Stimulated activated memory B cell treated with anti-CD40 and anti-IgM and Interleukin-4, amounts not matched to agents 10 μg/mL and 1 μg/mL and 100 μg/mL, for 72 hours (primary cell): ENCODE measurements around the gene LRRC32.

Experiments used
- ATAC-seq: fragments of 150-1000 bp; cut with Tn5 transposase; 2 replicates; pipeline ENCODE4 v1.10.0; 2021
- H3K27ac Mint-ChIP-seq: one replicate; pipeline ENCODE4 v1.8.0; 2022; ENCODE audit warnings: mild to moderate bottlenecking, mixed read lengths
- H3K27me3 Mint-ChIP-seq: one replicate; pipeline ENCODE4 v1.8.0; 2022; ENCODE audit warnings: mixed read lengths
- H3K36me3 Mint-ChIP-seq: one replicate; pipeline ENCODE4 v1.8.0; 2022; ENCODE audit warnings: mixed read lengths
- H3K4me1 Mint-ChIP-seq: one replicate; pipeline ENCODE4 v1.8.0; 2022; ENCODE audit warnings: mixed read lengths
- H3K4me3 Mint-ChIP-seq: one replicate; pipeline ENCODE4 v1.8.0; 2022; ENCODE audit warnings: mild to moderate bottlenecking, moderate library complexity, mixed read lengths
- H3K9me3 Mint-ChIP-seq: one replicate; pipeline ENCODE4 v1.8.0; 2022; ENCODE audit warnings: mixed read lengths

LRRC32 gene, protein sequence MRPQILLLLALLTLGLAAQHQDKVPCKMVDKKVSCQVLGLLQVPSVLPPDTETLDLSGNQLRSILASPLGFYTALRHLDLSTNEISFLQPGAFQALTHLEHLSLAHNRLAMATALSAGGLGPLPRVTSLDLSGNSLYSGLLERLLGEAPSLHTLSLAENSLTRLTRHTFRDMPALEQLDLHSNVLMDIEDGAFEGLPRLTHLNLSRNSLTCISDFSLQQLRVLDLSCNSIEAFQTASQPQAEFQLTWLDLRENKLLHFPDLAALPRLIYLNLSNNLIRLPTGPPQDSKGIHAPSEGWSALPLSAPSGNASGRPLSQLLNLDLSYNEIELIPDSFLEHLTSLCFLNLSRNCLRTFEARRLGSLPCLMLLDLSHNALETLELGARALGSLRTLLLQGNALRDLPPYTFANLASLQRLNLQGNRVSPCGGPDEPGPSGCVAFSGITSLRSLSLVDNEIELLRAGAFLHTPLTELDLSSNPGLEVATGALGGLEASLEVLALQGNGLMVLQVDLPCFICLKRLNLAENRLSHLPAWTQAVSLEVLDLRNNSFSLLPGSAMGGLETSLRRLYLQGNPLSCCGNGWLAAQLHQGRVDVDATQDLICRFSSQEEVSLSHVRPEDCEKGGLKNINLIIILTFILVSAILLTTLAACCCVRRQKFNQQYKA

GRCh38 chr11:76670485-76671236 is at the start of gene LRRC32:
TSS of gene LRRC32 (minus strand) at chr11:76670747. CDS start at chr11:76665954, 4,793 bp downstream.
- Mint-ChIP-seq H3K36me3 (peaks cover 36% of the 10 kb centered on the region), H3K9me3 (no peaks in the 10 kb centered on the region), H3K4me1 (peaks cover 91% of the 10 kb centered on the region), H3K27me3 (peaks cover 40% of the 10 kb centered on the region), H3K27ac (peak within 1 kb of the TSS; percentile 93), H3K4me3 (peak within 1 kb of the TSS; percentile 81)
- no peak for ATAC-seq

DNA sequence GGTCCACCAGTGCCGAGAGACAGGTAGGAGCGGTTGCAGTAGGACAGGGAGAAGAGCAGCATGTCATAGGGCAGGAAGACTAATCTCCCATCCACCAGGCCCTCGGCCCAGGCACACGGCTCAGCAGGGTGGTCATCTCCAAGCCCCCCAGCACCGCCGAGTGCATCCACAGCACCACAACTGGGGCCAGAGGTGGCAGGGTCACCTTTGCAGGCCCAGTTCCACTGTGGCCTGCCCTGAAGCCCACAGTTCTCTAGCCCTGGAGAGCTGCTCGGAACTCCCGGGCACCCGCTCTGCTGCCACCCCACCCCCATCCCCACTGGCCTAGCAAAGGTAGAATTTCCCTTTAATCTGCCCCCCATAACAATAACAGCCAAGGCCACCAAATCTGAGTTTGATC is 49.1 kb upstream of the LRRC32 start:
- Mint-ChIP-seq H3K27me3 (peaks cover 35% of the 10 kb centered on the region), H3K27ac (no peak overlapping the region), H3K9me3 (no peaks in the 10 kb centered on the region), H3K4me3 (no peak overlapping the region), H3K36me3 (no peaks in the 10 kb centered on the region), H3K4me1 (peaks cover 13% of the 10 kb centered on the region)
- ATAC-seq: no peak

DNA sequence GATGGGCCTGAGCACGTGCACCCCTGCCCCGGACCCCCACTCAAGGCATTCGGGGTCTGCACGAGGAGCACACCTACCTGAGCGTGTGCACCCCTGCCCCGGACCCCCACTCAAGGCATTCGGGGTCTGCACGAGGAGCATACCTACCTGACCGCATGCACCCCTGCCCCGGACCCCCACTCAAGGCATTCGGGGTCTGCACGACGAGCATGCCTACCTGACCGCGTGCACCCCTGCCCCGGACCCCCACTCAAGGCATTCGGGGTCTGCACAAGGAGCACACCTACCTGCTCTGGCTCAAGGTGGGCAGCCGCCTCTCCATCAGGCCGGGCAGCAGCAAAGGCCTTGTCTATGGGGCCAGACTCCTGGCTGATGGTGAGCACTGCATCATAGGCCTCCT is 48.7 kb upstream of the LRRC32 start:
- Mint-ChIP-seq H3K4me1 (peaks cover 13% of the 10 kb centered on the region), H3K27me3 (peaks cover 30% of the 10 kb centered on the region), H3K4me3 (no peak overlapping the region), H3K27ac (no peak overlapping the region), H3K36me3 (no peaks in the 10 kb centered on the region), H3K9me3 (no peaks in the 10 kb centered on the region)
- no peak for ATAC-seq

DNA sequence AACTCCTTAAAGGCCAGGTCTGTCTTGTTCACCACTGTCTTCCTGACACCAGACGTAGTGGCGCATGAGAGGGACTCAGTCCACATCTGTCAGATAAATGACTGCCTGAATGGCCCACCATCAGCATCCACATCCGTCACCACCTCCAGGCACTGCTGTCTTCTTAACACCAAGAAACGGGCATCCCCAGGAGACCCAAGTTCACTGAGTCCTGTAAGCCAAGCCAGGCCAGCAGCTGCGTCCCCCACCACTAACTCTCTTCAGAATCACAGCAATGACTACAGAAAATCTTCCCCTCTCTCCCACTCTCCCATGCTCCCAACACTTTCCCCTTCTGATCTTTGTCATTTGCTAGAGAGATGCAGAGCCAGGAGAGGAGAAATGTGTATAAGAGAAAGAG is 47.3 kb upstream of the LRRC32 start:
- Mint-ChIP-seq H3K27ac (no peak overlapping the region), H3K4me3 (no peak overlapping the region), H3K4me1 (peaks cover 13% of the 10 kb centered on the region), H3K9me3 (no peaks in the 10 kb centered on the region), H3K27me3 (peaks cover 24% of the 10 kb centered on the region), H3K36me3 (no peaks in the 10 kb centered on the region)
- ATAC-seq: no peak

- no peak overlapping the region for H3K27ac Mint-ChIP-seq
- no peaks in the 10 kb centered on the region for H3K36me3 Mint-ChIP-seq
- no peak overlapping the region for H3K4me3 Mint-ChIP-seq
- peaks cover 24% of the 10 kb centered on the region for H3K27me3 Mint-ChIP-seq
- no peak for ATAC-seq
- H3K9me3 Mint-ChIP-seq: no peaks in the 10 kb centered on the region
- H3K4me1 Mint-ChIP-seq: peaks cover 10% of the 10 kb centered on the region
These were observed 46.8 kb upstream of the LRRC32 start for GRCh38 chr11:76717369-76717768.

GRCh38 chr11:76716268-76716667 is 45.7 kb upstream of the LRRC32 start:
- ATAC-seq: no peak
- Mint-ChIP-seq H3K27ac (no peak overlapping the region), H3K4me3 (no peak overlapping the region), H3K36me3 (no peaks in the 10 kb centered on the region), H3K4me1 (no peaks in the 10 kb centered on the region), H3K9me3 (no peaks in the 10 kb centered on the region), H3K27me3 (peaks cover 13% of the 10 kb centered on the region)

GRCh38 chr11:76714493-76714892 is 43.9 kb upstream of the LRRC32 start:
- H3K4me1 Mint-ChIP-seq: no peaks in the 10 kb centered on the region
- no peaks in the 10 kb centered on the region for H3K9me3 Mint-ChIP-seq
- H3K27me3 Mint-ChIP-seq: peaks cover 12% of the 10 kb centered on the region
- no peaks in the 10 kb centered on the region for H3K36me3 Mint-ChIP-seq
- H3K4me3 Mint-ChIP-seq: no peak overlapping the region
- H3K27ac Mint-ChIP-seq: no peak overlapping the region
- ATAC-seq: no peak

DNA sequence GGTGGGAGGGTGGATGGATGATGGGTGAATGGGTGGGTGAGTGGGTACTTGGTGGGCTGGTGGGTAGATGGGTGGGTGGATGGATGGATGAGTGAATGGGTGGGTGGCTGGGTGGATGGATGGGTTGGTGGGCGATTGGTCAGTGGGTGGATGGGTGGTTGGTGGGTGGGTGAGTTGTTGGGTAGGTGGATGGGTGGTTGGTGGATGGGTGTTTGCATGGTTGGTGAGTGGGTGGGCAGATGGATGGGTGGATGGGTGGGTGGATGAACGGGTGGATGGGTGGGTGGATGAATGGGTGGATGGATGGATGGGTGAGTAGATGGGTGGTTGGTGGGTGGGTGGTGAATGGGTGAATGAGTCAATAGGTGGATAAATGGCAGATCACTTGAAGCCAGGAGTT is 43.0 kb upstream of the LRRC32 start:
- peak; percentile 25 for ATAC-seq
- H3K4me1 Mint-ChIP-seq: no peaks in the 10 kb centered on the region
- H3K36me3 Mint-ChIP-seq: no peaks in the 10 kb centered on the region
- H3K9me3 Mint-ChIP-seq: no peaks in the 10 kb centered on the region
- no peak overlapping the region for H3K27ac Mint-ChIP-seq
- peaks cover 12% of the 10 kb centered on the region for H3K27me3 Mint-ChIP-seq
- no peak overlapping the region for H3K4me3 Mint-ChIP-seq

- Mint-ChIP-seq H3K4me1 (no peaks in the 10 kb centered on the region), H3K4me3 (no peak overlapping the region), H3K36me3 (no peaks in the 10 kb centered on the region), H3K27me3 (peaks cover 12% of the 10 kb centered on the region), H3K27ac (no peak overlapping the region), H3K9me3 (no peaks in the 10 kb centered on the region)
- ATAC-seq: no peak
These were observed 41.6 kb upstream of the LRRC32 start for GRCh38 chr11:76712125-76712524.

DNA sequence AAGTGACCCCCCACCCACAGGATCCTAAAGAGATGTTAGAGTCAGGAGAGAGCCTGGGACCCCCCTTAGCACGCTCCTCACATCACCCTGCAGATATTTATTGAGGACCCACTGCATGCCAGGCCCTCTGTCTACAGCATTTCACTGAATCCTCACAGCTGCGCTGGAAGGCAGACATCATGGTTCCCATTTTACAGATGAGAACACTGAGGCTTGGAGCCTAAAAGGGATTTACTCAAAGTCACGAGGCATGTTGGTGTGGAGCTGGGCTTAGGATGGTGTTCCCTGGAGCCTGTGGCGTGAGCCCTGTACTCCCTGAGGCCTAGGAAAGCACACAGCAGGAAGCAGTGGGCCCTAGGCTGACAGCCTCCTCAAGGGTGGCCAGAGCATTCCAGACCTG is 39.2 kb upstream of the LRRC32 start:
- no peak for ATAC-seq
- Mint-ChIP-seq H3K27ac (no peak overlapping the region), H3K9me3 (peaks cover 3% of the 10 kb centered on the region), H3K36me3 (no peaks in the 10 kb centered on the region), H3K4me3 (no peak overlapping the region), H3K27me3 (peaks cover 12% of the 10 kb centered on the region), H3K4me1 (no peaks in the 10 kb centered on the region)

- Mint-ChIP-seq H3K36me3 (no peaks in the 10 kb centered on the region), H3K4me1 (no peaks in the 10 kb centered on the region), H3K9me3 (peaks cover 7% of the 10 kb centered on the region), H3K4me3 (no peak overlapping the region), H3K27me3 (peaks cover 12% of the 10 kb centered on the region), H3K27ac (no peak overlapping the region)
- no peak for ATAC-seq
These were observed 38.6 kb upstream of the LRRC32 start for GRCh38 chr11:76708972-76709660.

DNA sequence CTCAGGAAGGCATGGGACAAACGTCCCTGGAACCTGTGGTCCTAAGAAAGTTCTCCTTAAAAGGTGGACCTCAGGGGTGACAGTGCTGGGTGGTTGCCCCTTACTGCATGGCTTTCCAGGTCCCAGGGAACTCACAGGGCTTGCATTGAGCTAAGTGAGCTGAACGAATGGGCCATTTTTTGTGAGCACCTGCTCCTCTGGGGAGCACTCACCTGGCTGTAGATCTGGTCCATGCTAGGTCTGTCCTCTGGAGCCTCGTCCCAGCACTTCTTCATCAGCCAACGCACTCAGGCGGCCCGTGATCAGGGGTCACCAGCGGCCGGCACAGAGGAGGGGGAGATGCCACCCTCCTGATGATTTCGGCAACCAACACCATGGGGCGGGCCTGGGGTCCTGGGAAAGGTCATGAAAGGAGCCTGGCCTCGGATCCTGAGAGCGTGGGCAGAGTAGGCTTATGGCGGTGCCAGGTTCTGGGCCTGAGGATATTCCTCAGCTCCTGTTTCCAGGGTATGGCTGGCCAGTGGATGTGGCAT is 36.8 kb upstream of the LRRC32 start:
- no peak for ATAC-seq
- peaks cover 7% of the 10 kb centered on the region for H3K9me3 Mint-ChIP-seq
- H3K36me3 Mint-ChIP-seq: no peaks in the 10 kb centered on the region
- H3K4me3 Mint-ChIP-seq: no peak overlapping the region
- H3K27me3 Mint-ChIP-seq: no peaks in the 10 kb centered on the region
- no peaks in the 10 kb centered on the region for H3K4me1 Mint-ChIP-seq
- H3K27ac Mint-ChIP-seq: no peak overlapping the region

DNA sequence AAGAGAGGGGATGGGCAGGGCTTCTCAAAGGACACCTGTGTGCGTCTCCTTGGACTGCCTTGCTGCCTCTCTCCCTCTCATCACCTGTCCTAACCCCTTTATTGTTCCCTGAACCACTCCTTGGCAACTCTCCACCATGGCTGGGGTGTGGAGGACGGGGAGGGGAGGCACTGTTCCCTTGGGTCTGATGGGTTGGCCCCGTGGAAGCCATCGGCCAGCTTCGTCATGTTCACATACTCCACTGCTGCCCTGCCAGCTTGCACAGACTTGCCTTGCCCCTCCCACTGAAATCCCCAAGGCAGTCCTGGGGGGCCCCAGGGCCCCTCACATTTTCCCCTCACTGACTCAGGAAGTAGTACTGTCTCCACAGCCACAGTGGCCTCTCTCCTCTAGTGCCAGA is 36.1 kb upstream of the LRRC32 start:
- ATAC-seq: no peak
- H3K36me3 Mint-ChIP-seq: no peaks in the 10 kb centered on the region

DNA sequence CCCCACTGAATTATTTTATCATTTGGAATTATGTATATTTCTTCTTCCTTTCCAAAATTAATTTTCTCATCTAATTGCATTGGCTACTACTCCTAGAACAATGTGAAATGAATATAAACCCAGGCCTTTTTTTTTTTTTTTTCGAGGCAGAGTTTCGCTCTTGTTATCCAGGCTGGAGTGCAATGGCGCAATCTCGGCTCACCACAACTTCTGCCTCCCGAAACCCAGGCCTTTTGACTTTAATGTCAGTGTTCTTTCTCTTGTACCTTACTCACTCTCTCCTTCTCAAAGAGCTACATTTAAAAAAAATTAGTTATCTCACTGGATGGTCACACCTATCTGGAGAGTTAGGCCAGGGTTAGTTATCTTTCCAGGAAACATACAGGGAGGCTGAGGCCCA is 35.3 kb upstream of the LRRC32 start:
- Mint-ChIP-seq H3K27me3 (peaks cover 8% of the 10 kb centered on the region), H3K4me1 (no peaks in the 10 kb centered on the region), H3K27ac (no peak overlapping the region), H3K36me3 (no peaks in the 10 kb centered on the region), H3K9me3 (peaks cover 7% of the 10 kb centered on the region), H3K4me3 (no peak overlapping the region)
- ATAC-seq: no peak

More for the DNA sequence above, 36.1 kb upstream of the LRRC32 start:
- H3K4me1 Mint-ChIP-seq: no peaks in the 10 kb centered on the region
- no peak overlapping the region for H3K27ac Mint-ChIP-seq
- peaks cover 7% of the 10 kb centered on the region for H3K9me3 Mint-ChIP-seq
- H3K27me3 Mint-ChIP-seq: no peaks in the 10 kb centered on the region
- no peak overlapping the region for H3K4me3 Mint-ChIP-seq
